ENCODE results near the gene PRKCB.
"Not testable (repeated sequence)": the region's sequence is repeated elsewhere in the genome, so short reads cannot be mapped to it uniquely, and the experiment has no call there.

The PRKCB gene

GRCh38 chr16:23927796-23928195 is 92.0 kb downstream of the PRKCB start:
- H3K4me3 ChIP-seq (ENCODE audit: low read depth, low read length), result no peak overlapping the region
- no peaks in the 10 kb centered on the region for H3K9me3 ChIP-seq (ENCODE audit: control insufficient read depth, low read length)
- no peaks in the 10 kb centered on the region for H3K79me2 ChIP-seq
- no peaks in the 10 kb centered on the region for H3K4me1 ChIP-seq
- H3K27ac ChIP-seq, result no peak overlapping the region
- no peaks in the 10 kb centered on the region for H3K27me3 ChIP-seq (ENCODE audit: control insufficient read depth, insufficient read depth, low read length)
- H3K4me2 ChIP-seq (ENCODE audit: low read length), result no peak overlapping the region
- no peak overlapping the region for H3K9ac ChIP-seq
- no peak overlapping the region for H2AFZ ChIP-seq
- TF ChIP-seq, protein P1, sequence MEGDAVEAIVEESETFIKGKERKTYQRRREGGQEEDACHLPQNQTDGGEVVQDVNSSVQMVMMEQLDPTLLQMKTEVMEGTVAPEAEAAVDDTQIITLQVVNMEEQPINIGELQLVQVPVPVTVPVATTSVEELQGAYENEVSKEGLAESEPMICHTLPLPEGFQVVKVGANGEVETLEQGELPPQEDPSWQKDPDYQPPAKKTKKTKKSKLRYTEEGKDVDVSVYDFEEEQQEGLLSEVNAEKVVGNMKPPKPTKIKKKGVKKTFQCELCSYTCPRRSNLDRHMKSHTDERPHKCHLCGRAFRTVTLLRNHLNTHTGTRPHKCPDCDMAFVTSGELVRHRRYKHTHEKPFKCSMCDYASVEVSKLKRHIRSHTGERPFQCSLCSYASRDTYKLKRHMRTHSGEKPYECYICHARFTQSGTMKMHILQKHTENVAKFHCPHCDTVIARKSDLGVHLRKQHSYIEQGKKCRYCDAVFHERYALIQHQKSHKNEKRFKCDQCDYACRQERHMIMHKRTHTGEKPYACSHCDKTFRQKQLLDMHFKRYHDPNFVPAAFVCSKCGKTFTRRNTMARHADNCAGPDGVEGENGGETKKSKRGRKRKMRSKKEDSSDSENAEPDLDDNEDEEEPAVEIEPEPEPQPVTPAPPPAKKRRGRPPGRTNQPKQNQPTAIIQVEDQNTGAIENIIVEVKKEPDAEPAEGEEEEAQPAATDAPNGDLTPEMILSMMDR (IDR thresholded peaks at IDR 0.05), result no peak
- H3K36me3 ChIP-seq (ENCODE audit: control insufficient read depth, insufficient read depth, low read length), result no peaks in the 10 kb centered on the region

DNA sequence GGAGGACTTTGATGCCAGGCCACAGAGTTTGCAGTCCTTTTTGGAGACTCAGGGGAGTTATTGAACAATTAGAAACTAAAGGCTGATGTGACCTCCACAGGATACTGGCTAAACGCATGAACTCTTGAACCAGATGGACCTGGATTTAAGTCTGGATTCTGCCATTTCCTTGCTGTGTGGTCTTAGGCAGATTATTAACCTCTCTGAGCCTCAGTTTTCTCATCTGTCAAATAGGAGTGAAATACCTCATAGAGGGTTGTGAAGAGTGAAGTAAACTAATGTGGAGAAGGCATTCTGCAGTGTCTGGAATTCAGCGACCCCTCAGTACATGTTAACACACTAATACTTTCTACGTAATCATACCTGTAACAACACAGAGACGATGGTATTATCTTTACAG is 93.5 kb downstream of the PRKCB start:
- TF ChIP-seq, protein P1 (IDR thresholded peaks at IDR 0.05), result no peak
- Histone ChIP-seq H3K4me2 (ENCODE audit: low read length) (no peak overlapping the region), H3K4me3 (ENCODE audit: low read depth, low read length) (no peak overlapping the region), H3K9me3 (ENCODE audit: control insufficient read depth, low read length) (no peaks in the 10 kb centered on the region), H3K36me3 (ENCODE audit: control insufficient read depth, insufficient read depth, low read length) (no peaks in the 10 kb centered on the region), H2AFZ (no peak overlapping the region), H3K27ac (no peak overlapping the region), H3K79me2 (no peaks in the 10 kb centered on the region), H3K9ac (no peak overlapping the region), H3K27me3 (ENCODE audit: control insufficient read depth, insufficient read depth, low read length) (no peaks in the 10 kb centered on the region), H3K4me1 (no peaks in the 10 kb centered on the region)

GRCh38 chr16:23929856-23930255 is 94.1 kb downstream of the PRKCB start:
- Histone ChIP-seq H2AFZ (no peak overlapping the region), H3K4me2 (ENCODE audit: low read length) (no peak overlapping the region), H3K79me2 (no peaks in the 10 kb centered on the region), H3K36me3 (ENCODE audit: control insufficient read depth, insufficient read depth, low read length) (no peaks in the 10 kb centered on the region), H3K9ac (no peak overlapping the region), H3K4me1 (no peaks in the 10 kb centered on the region), H3K4me3 (ENCODE audit: low read depth, low read length) (no peak overlapping the region), H3K27me3 (ENCODE audit: control insufficient read depth, insufficient read depth, low read length) (no peaks in the 10 kb centered on the region), H3K9me3 (ENCODE audit: control insufficient read depth, low read length) (no peaks in the 10 kb centered on the region), H3K27ac (no peak overlapping the region)
- TF ChIP-seq, protein P1 (IDR thresholded peaks at IDR 0.05), result no peak

DNA sequence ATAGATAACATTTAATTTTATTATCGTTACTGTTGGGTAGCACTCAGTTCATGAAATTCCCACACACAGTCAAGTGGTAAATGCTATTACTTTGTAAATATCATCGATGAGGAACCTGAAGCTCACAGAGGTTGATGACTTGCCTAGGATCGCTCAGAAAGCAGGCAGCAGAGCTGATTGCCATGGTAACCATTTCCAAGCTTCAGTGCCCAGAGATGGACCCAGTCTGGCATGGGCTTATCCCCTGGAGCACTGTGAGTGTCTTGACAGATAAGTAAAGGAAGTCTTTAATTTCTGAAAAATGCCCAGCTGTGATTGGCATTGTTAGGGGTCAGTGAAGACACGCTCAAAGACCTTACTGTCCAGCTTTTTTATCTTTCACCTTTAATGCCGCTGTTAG is 95.0 kb downstream of the PRKCB start:
- H3K27ac ChIP-seq, result no peak overlapping the region
- H3K79me2 ChIP-seq, result no peaks in the 10 kb centered on the region
- H3K4me2 ChIP-seq (ENCODE audit: low read length), result no peak overlapping the region
- no peak overlapping the region for H3K9ac ChIP-seq
- no peaks in the 10 kb centered on the region for H3K36me3 ChIP-seq (ENCODE audit: control insufficient read depth, insufficient read depth, low read length)
- H3K27me3 ChIP-seq (ENCODE audit: control insufficient read depth, insufficient read depth, low read length), result no peaks in the 10 kb centered on the region
- no peaks in the 10 kb centered on the region for H3K9me3 ChIP-seq (ENCODE audit: control insufficient read depth, low read length)
- no peak overlapping the region for H2AFZ ChIP-seq
- TF ChIP-seq, protein P1 (IDR thresholded peaks at IDR 0.05), result no peak
- no peak overlapping the region for H3K4me3 ChIP-seq (ENCODE audit: low read depth, low read length)
- H3K4me1 ChIP-seq, result no peaks in the 10 kb centered on the region

GRCh38 chr16:23931199-23931598 is 95.4 kb downstream of the PRKCB start:
- H3K9me3 ChIP-seq (ENCODE audit: control insufficient read depth, low read length), result no peaks in the 10 kb centered on the region
- H3K27me3 ChIP-seq (ENCODE audit: control insufficient read depth, insufficient read depth, low read length), result no peaks in the 10 kb centered on the region
- H3K79me2 ChIP-seq, result no peaks in the 10 kb centered on the region
- no peak overlapping the region for H2AFZ ChIP-seq
- no peak overlapping the region for H3K4me2 ChIP-seq (ENCODE audit: low read length)
- no peak overlapping the region for H3K9ac ChIP-seq
- H3K36me3 ChIP-seq (ENCODE audit: control insufficient read depth, insufficient read depth, low read length), result no peaks in the 10 kb centered on the region
- H3K4me3 ChIP-seq (ENCODE audit: low read depth, low read length), result no peak overlapping the region
- no peak overlapping the region for H3K27ac ChIP-seq
- TF ChIP-seq, protein P1 (IDR thresholded peaks at IDR 0.05), result no peak
- H3K4me1 ChIP-seq, result no peaks in the 10 kb centered on the region

DNA sequence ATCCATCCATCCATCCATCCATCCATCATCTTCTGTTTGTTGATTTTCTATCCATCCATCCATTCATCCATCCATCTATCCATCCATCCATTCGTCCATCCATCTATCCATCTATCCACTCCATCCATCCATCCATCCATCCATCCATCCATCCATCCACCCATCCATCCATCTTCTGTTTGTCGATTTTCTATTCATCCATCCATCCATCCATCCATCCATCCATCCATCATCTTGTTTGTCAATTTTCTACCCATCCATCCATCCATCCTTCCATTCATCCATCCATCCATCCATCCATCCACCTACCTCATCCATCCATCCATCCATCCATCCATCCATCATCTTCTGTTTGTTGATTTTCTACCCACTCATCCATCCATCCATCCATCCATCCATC is 97.9 kb downstream of the PRKCB start:
- H3K36me3 ChIP-seq (ENCODE audit: control insufficient read depth, insufficient read depth, low read length); H3K4me1 ChIP-seq; H3K79me2 ChIP-seq; H3K9me3 ChIP-seq (ENCODE audit: control insufficient read depth, low read length); H2AFZ ChIP-seq; H3K4me3 ChIP-seq (ENCODE audit: low read depth, low read length); H3K27me3 ChIP-seq (ENCODE audit: control insufficient read depth, insufficient read depth, low read length); H3K9ac ChIP-seq; H3K27ac ChIP-seq; H3K4me2 ChIP-seq (ENCODE audit: low read length): not testable (repeated sequence)

Data from parathyroid adenoma (tissue), 2 donors.